Measurements from ENCODE around the gene METTL9. TPM values are rescaled to one million over a fixed set of nuclear protein-coding genes. Genes with fewer than 3 reads are reported as not detected.

Gene METTL9
- total RNA-seq, 1 experiment from 2014 or later = 41.4 TPM

DNA sequence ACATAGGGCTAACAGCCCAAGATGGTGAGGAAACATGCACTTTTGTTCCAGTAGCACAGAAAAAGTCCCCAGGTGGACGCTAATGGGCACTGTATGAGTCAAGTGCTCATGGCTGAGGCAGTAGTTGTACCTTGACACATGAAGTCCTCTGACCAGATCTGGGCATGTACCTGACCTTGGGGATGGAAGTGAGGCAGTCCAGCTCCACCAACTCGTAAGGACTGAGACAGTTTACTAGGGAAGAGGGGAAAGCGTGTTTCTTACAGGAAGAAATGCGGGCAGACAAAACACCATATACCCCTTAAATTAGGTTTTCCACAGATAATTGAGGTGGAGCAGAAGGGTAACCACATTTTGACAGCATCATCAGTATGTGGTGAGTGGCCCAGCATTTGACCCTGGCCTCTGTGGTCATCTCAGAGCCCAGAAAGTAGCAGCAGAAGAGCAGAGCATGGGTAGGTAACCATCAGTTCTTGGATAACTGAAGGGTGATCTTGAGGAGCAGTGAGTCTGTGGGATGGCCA, 32.4 kb upstream of the METTL9 start:
- Histone ChIP-seq H2AFZ (ENCODE audit: low read depth, low read length, poor library complexity, severe bottlenecking) (no peak overlapping the region), H3K4me1 (ENCODE audit: control insufficient read depth in 1 of 2, insufficient read depth in 2 of 2, low read length in 2 of 2) (peaks cover 0 to 4% of the 10 kb centered on the region in 2 experiments; a peak in 1 of 4 replicates), H3K79me2 (ENCODE audit: insufficient read depth, low read length) (no peaks in the 10 kb centered on the region), H4K20me1 (ENCODE audit: insufficient read depth) (no peaks in the 10 kb centered on the region), H3K36me3 (ENCODE audit: control insufficient read depth in 1 of 2, insufficient read depth in 2 of 2, low read length in 2 of 2) (no peaks in the 10 kb centered on the region), H3K4me3 (replicated peaks in 1 of 2; ENCODE audit: low read depth in 1 of 2, low read length in 2 of 2) (no peak overlapping the region), H3K9me2 (ENCODE audit: insufficient read depth) (no peaks in the 10 kb centered on the region), H3K9me3 (ENCODE audit: control insufficient read depth in 1 of 2, insufficient read depth in 1 of 2, low read depth in 1 of 2, low read length in 2 of 2) (no peaks in the 10 kb centered on the region), H3K9ac (ENCODE audit: low read length) (no peak overlapping the region), H3K27ac (ENCODE audit: low read depth, low read length) (no peak overlapping the region), H3K27me3 (ENCODE audit: insufficient read depth, low read length) (no peaks in the 10 kb centered on the region), H3K4me2 (ENCODE audit: low read length) (no peak overlapping the region)
- ATAC-seq = no peak
- RAD21 ChIA-PET (ENCODE audit: low non-redundant PET in 1 of 2, low total read pairs in 2 of 2, uncharacterized antibody in 2 of 2, unreplicated experiment in 2 of 2) = no interaction called here
- BruUV-seq (replicated peaks) = no TSS peak
- TF ChIP-seq CBX3 (IDR thresholded peaks at IDR 0.05; ENCODE audit: low read depth) (no peak), CEBPB (IDR thresholded peaks at IDR 0.05; ENCODE audit: low read depth) (no peak), POLR2A (IDR thresholded peaks at IDR 0.05; ENCODE audit: borderline replicate concordance, extremely low read depth, insufficient read depth, insufficient read length) (no peak), FOSL1 (IDR thresholded peaks at IDR 0.05; ENCODE audit: low read depth) (no peak), JUND (IDR thresholded peaks at IDR 0.05) (no peak), YY1 (IDR thresholded peaks at IDR 0.05; ENCODE audit: extremely low read depth, insufficient replicate concordance, low read depth, low read length) (no peak), EGR1 (IDR thresholded peaks at IDR 0.05; ENCODE audit: low read depth) (no peak), SP1 (IDR thresholded peaks at IDR 0.05; ENCODE audit: low read depth) (no peak), TCF7L2 (IDR thresholded peaks at IDR 0.05; ENCODE audit: borderline replicate concordance, extremely low read depth, insufficient read depth, insufficient read length) (no peak), ZBTB33 (IDR thresholded peaks at IDR 0.05; ENCODE audit: extremely low read depth, insufficient replicate concordance, low read length) (no peak), SIN3A (IDR thresholded peaks at IDR 0.05; ENCODE audit: low read depth) (no peak), ELF1 (IDR thresholded peaks at IDR 0.05; ENCODE audit: borderline replicate concordance, low read depth) (no peak), ZFX (IDR thresholded peaks at IDR 0.05) (no peak), ZNF274 (IDR thresholded peaks at IDR 0.05; ENCODE audit: low read depth, low read length) (no peak), EZH2phosphoT487 (IDR thresholded peaks at IDR 0.05; ENCODE audit: borderline replicate concordance) (no peak)
- TF ChIP-seq, protein P1, sequence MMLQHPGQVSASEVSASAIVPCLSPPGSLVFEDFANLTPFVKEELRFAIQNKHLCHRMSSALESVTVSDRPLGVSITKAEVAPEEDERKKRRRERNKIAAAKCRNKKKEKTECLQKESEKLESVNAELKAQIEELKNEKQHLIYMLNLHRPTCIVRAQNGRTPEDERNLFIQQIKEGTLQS (IDR thresholded peaks at IDR 0.05) = no peak
- TF ChIP-seq, protein P2, sequence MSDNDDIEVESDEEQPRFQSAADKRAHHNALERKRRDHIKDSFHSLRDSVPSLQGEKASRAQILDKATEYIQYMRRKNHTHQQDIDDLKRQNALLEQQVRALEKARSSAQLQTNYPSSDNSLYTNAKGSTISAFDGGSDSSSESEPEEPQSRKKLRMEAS (IDR thresholded peaks at IDR 0.05) = no peak
- TF ChIP-seq, protein P3, sequence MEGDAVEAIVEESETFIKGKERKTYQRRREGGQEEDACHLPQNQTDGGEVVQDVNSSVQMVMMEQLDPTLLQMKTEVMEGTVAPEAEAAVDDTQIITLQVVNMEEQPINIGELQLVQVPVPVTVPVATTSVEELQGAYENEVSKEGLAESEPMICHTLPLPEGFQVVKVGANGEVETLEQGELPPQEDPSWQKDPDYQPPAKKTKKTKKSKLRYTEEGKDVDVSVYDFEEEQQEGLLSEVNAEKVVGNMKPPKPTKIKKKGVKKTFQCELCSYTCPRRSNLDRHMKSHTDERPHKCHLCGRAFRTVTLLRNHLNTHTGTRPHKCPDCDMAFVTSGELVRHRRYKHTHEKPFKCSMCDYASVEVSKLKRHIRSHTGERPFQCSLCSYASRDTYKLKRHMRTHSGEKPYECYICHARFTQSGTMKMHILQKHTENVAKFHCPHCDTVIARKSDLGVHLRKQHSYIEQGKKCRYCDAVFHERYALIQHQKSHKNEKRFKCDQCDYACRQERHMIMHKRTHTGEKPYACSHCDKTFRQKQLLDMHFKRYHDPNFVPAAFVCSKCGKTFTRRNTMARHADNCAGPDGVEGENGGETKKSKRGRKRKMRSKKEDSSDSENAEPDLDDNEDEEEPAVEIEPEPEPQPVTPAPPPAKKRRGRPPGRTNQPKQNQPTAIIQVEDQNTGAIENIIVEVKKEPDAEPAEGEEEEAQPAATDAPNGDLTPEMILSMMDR (IDR thresholded peaks at IDR 0.05 in 2 of 3, conservative IDR thresholded peaks at IDR 0.05 in 1 of 3; ENCODE audit: borderline replicate concordance in 1 of 3, insufficient read depth in 1 of 3, low read depth in 2 of 3, low read length in 2 of 3) = no peak
- TF ChIP-seq, protein P4, sequence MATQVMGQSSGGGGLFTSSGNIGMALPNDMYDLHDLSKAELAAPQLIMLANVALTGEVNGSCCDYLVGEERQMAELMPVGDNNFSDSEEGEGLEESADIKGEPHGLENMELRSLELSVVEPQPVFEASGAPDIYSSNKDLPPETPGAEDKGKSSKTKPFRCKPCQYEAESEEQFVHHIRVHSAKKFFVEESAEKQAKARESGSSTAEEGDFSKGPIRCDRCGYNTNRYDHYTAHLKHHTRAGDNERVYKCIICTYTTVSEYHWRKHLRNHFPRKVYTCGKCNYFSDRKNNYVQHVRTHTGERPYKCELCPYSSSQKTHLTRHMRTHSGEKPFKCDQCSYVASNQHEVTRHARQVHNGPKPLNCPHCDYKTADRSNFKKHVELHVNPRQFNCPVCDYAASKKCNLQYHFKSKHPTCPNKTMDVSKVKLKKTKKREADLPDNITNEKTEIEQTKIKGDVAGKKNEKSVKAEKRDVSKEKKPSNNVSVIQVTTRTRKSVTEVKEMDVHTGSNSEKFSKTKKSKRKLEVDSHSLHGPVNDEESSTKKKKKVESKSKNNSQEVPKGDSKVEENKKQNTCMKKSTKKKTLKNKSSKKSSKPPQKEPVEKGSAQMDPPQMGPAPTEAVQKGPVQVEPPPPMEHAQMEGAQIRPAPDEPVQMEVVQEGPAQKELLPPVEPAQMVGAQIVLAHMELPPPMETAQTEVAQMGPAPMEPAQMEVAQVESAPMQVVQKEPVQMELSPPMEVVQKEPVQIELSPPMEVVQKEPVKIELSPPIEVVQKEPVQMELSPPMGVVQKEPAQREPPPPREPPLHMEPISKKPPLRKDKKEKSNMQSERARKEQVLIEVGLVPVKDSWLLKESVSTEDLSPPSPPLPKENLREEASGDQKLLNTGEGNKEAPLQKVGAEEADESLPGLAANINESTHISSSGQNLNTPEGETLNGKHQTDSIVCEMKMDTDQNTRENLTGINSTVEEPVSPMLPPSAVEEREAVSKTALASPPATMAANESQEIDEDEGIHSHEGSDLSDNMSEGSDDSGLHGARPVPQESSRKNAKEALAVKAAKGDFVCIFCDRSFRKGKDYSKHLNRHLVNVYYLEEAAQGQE (IDR thresholded peaks at IDR 0.05; ENCODE audit: low read depth) = no peak
- DNase-seq (ENCODE audit: low read depth, low spot score) = no peak
- intact Hi-C loops (cut with micrococcal nuclease) = no loop called here
- CTCF ChIA-PET = interaction anchor here (1.3 kb wide), 1 partner anchor 11 kb away, joined by 4 read pairs; no protein-coding TSS in a partner anchor
- POLR2A ChIA-PET = no interaction called here
